ENCODE data around the gene IP6K3. TPM values are rescaled to one million over a fixed set of nuclear protein-coding genes. Genes with fewer than 3 reads are reported as not detected.

IP6K3 gene
- 44.2 TPM for total RNA-seq
- long read RNA-seq, transcript IP6K3-202 (7 exons, 2,012 nt) = minor isoform, 13 of 130 reads
- long read RNA-seq, transcript IP6K3-201 (6 exons, 2,610 nt) = major isoform, 66 of 130 reads
- long read RNA-seq, partial matches to known transcripts = 32 of 130 reads
- long read RNA-seq, other reads (novel, unspliced or antisense) = 19 of 130 reads

- intact Hi-C loops (cut with DNase I) = no loop called here
- peak; percentile 84 for ATAC-seq (ENCODE audit: poor library complexity)
Observed at GRCh38 chr6:33746651-33747100, at the start of gene IP6K3. TSS of gene IP6K3 (minus strand) at chr6:33746905. CDS start at chr6:33735476, 11,429 bp downstream.

GRCh38 chr6:33794910-33795623 lies 48.4 kb upstream of the IP6K3 start:
- ATAC-seq (ENCODE audit: poor library complexity) (no peak), DNase-seq (no peak)
- intact Hi-C loops (cut with DNase I) = no loop called here

More at GRCh38 chr6:33746651-33747100, at the start of gene IP6K3:
- peak; percentile 82 for DNase-seq

GRCh38 chr6:33792981-33793380 lies 46.3 kb upstream of the IP6K3 start:
- DNase-seq (no peak), ATAC-seq (ENCODE audit: poor library complexity) (no peak)
- intact Hi-C loops (cut with DNase I) = no loop called here

- DNase-seq (no peak), ATAC-seq (ENCODE audit: poor library complexity) (no peak)
- intact Hi-C loops (cut with DNase I) = no loop called here
Observed at GRCh38 chr6:33791620-33792019, 44.9 kb upstream of the IP6K3 start.

- intact Hi-C loops (cut with DNase I) = no loop called here
- ATAC-seq (ENCODE audit: poor library complexity) (no peak), DNase-seq (peak; percentile 17)
Observed at GRCh38 chr6:33790910-33791309, 44.2 kb upstream of the IP6K3 start.

- intact Hi-C loops (cut with DNase I) = no loop called here
- DNase-seq = peak; percentile 14
- ATAC-seq (ENCODE audit: poor library complexity) = no peak
Observed at GRCh38 chr6:33790379-33790778, 43.7 kb upstream of the IP6K3 start.

GRCh38 chr6:33789550-33789895 lies 42.8 kb upstream of the IP6K3 start:
- DNase-seq (peak; percentile 43), ATAC-seq (ENCODE audit: poor library complexity) (no peak)
- intact Hi-C loops (cut with DNase I) = no loop called here

- ATAC-seq (ENCODE audit: poor library complexity) = peak; percentile 99
- intact Hi-C loops (cut with DNase I) = no loop called here
Observed at GRCh38 chr6:33788694-33789549, 42.2 kb upstream of the IP6K3 start, which contains the start of gene LEMD2. TSS of gene LEMD2 (minus strand) at chr6:33789130. CDS start at chr6:33789116, 14 bp downstream.

GRCh38 chr6:33787954-33788693 lies 41.4 kb upstream of the IP6K3 start:
- intact Hi-C loops (cut with DNase I) = no loop called here
- peak; percentile 59 for ATAC-seq (ENCODE audit: poor library complexity)
- peak; percentile 86 for DNase-seq

More at GRCh38 chr6:33788694-33789549, 42.2 kb upstream of the IP6K3 start, which contains the start of gene LEMD2:
- DNase-seq = peak; percentile 97

- DNase-seq (no peak), ATAC-seq (ENCODE audit: poor library complexity) (no peak)
- intact Hi-C loops (cut with DNase I) = no loop called here
Observed at GRCh38 chr6:33787346-33787953, 40.7 kb upstream of the IP6K3 start.

- ATAC-seq (ENCODE audit: poor library complexity) = no peak
- no peak for DNase-seq
- intact Hi-C loops (cut with DNase I) = no loop called here
Observed at GRCh38 chr6:33786736-33787135, 40.0 kb upstream of the IP6K3 start.

GRCh38 chr6:33785778-33786177 lies 39.1 kb upstream of the IP6K3 start:
- intact Hi-C loops (cut with DNase I) = no loop called here
- ATAC-seq (ENCODE audit: poor library complexity) = no peak
- DNase-seq = no peak

- DNase-seq = peak; percentile 13
- no peak for ATAC-seq (ENCODE audit: poor library complexity)
- intact Hi-C loops (cut with DNase I) = no loop called here
Observed at GRCh38 chr6:33784787-33785186, 38.1 kb upstream of the IP6K3 start.

GRCh38 chr6:33783781-33784520 lies 37.2 kb upstream of the IP6K3 start:
- ATAC-seq (ENCODE audit: poor library complexity) = no peak
- no peak for DNase-seq
- intact Hi-C loops (cut with DNase I) = no loop called here

- intact Hi-C loops (cut with DNase I) = no loop called here
- ATAC-seq (ENCODE audit: poor library complexity) (no peak), DNase-seq (no peak)
Observed at GRCh38 chr6:33782561-33782960, 35.9 kb upstream of the IP6K3 start.

GRCh38 chr6:33781131-33781975 lies 34.6 kb upstream of the IP6K3 start:
- DNase-seq (no peak), ATAC-seq (ENCODE audit: poor library complexity) (peak; percentile 34)
- intact Hi-C loops (cut with DNase I) = no loop called here

GRCh38 chr6:33779895-33780294 lies 33.2 kb upstream of the IP6K3 start:
- intact Hi-C loops (cut with DNase I) = loop anchor here (10.0 kb wide), 1 partner anchor 105 kb away; no protein-coding TSS in a partner anchor
- ATAC-seq (ENCODE audit: poor library complexity) (no peak), DNase-seq (no peak)

Data from Right ventricle myocardium superior (tissue), 1 donor.